ENCODE measurements around the gene POMP.
"Not testable (repeated sequence)": the region's sequence is repeated elsewhere in the genome, so short reads cannot be mapped to it uniquely, and the experiment has no call there.

POMP gene

GRCh38 chr13:28637714-28638355 is 21.1 kb upstream of the POMP start:
- no peak for DNase-seq (ENCODE audit: low read depth, low spot score)

- no peak for DNase-seq (ENCODE audit: low read depth, low spot score)
Observed at GRCh38 chr13:28638756-28639155, 20.2 kb upstream of the POMP start.

- DNase-seq (ENCODE audit: low read depth, low spot score): no peak
Observed at GRCh38 chr13:28640861-28641599, 17.9 kb upstream of the POMP start.

GRCh38 chr13:28641600-28641926 is 17.4 kb upstream of the POMP start:
- DNase-seq (ENCODE audit: low read depth, low spot score): no peak

- DNase-seq (ENCODE audit: low read depth, low spot score): no peak
Observed at GRCh38 chr13:28650284-28650683, 8.6 kb upstream of the POMP start.

GRCh38 chr13:28651810-28652401 is 7.0 kb upstream of the POMP start:
- DNase-seq (ENCODE audit: low read depth, low spot score): no peak

- DNase-seq (ENCODE audit: low read depth, low spot score): no peak
Observed at GRCh38 chr13:28653111-28653510, 5.8 kb upstream of the POMP start.

- DNase-seq (ENCODE audit: low read depth, low spot score): no peak
Observed at GRCh38 chr13:28654276-28654675, 4.7 kb upstream of the POMP start.

- peak; percentile 22 for DNase-seq (ENCODE audit: low read depth, low spot score)
Observed at GRCh38 chr13:28655561-28655960, 3.4 kb upstream of the POMP start.

GRCh38 chr13:28657784-28658538 is 969 bp upstream of the POMP start:
- peak; percentile 7 for DNase-seq (ENCODE audit: low read depth, low spot score)

GRCh38 chr13:28658539-28658795 is 463 bp upstream of the POMP start:
- no peak for DNase-seq (ENCODE audit: low read depth, low spot score)

- peak; percentile 61 for DNase-seq (ENCODE audit: low read depth, low spot score)
Observed at GRCh38 chr13:28659621-28659970, 666 bp downstream of the POMP start.

GRCh38 chr13:28666897-28667488 is 8.1 kb downstream of the POMP start:
- no peak for DNase-seq (ENCODE audit: low read depth, low spot score)

GRCh38 chr13:28671126-28671792 is 12.3 kb downstream of the POMP start:
- no peak for DNase-seq (ENCODE audit: low read depth, low spot score)

- DNase-seq (ENCODE audit: low read depth, low spot score): no peak
Observed at GRCh38 chr13:28678809-28679208, 19.9 kb downstream of the POMP start.

- DNase-seq (ENCODE audit: low read depth, low spot score): no peak
Observed at GRCh38 chr13:28679628-28680027, 20.7 kb downstream of the POMP start.

- no peak for DNase-seq (ENCODE audit: low read depth, low spot score)
Observed at GRCh38 chr13:28680541-28680940, 21.6 kb downstream of the POMP start.

- not testable (repeated sequence) for DNase-seq (ENCODE audit: low read depth, low spot score)
Observed at GRCh38 chr13:28683169-28683568, 24.2 kb downstream of the POMP start.

- DNase-seq (ENCODE audit: low read depth, low spot score): no peak
Observed at GRCh38 chr13:28684257-28684656, 25.3 kb downstream of the POMP start.

- no peak for DNase-seq (ENCODE audit: low read depth, low spot score)
Observed at GRCh38 chr13:28685114-28685513, 26.2 kb downstream of the POMP start.

- DNase-seq (ENCODE audit: low read depth, low spot score): no peak
Observed at GRCh38 chr13:28685892-28686291, 27.0 kb downstream of the POMP start.

Measured in astrocyte of the hippocampus (primary cell).